Transverse colon (tissue), 4 donors: ENCODE measurements around the gene MTHFD1L.

ENCODE experiments used
- CTCF ChIP-seq, 5 experiments: fragments of 200-600 bp in 3 of 5; fragments of 450-650 bp in 2 of 5; sonication (generic) in 3 of 5; IDR thresholded peaks; 1 replicate in 2 of 5; 2 replicates in 3 of 5; pipeline ENCODE4 v1.5.1; 2016 to 2017; ENCODE audit warnings: antibody characterized with exemption in 5 of 5, inconsistent platforms in 3 of 5, mild to moderate bottlenecking in 2 of 5, moderate library complexity in 1 of 5
- POLR2A ChIP-seq: fragments of 450-650 bp; IDR thresholded peaks from one replicate; pipeline ENCODE4 v1.6.1; 2016; ENCODE audit warnings: antibody characterized with exemption, mild to moderate bottlenecking, moderate library complexity
- POLR2AphosphoS5 ChIP-seq, 3 donors: sonication (generic); formaldehyde crosslinking; IDR thresholded peaks; one replicate each; pipeline ENCODE4 v1.6.1; 2016; ENCODE audit warnings: antibody characterized with exemption in 3 of 3

GRCh38 chr6:150953851-150954250 is 88.3 kb downstream of the MTHFD1L start:
- TF ChIP-seq CTCF (IDR thresholded peaks at IDR 0.05) (no peak), POLR2A (no peak), POLR2AphosphoS5 (IDR thresholded peaks at IDR 0.05) (no peak)
